NOMO-1 treated with DMSO at 0.1 percent for 48 hours (cell line): ENCODE measurements around the gene EPC2.

Experiments used
- DNase-seq: peaks from one replicate; lab custom pipeline; 2025; ENCODE audit not compliant: unreplicated experiment; lab: John Stamatoyannopoulos, UW

EPC2 gene

GRCh38 chr2:148643998-148644882 lies at the start of gene EPC2:
TSS of gene EPC2 (plus strand) at chr2:148644751. CDS start at chr2:148645018, 267 bp downstream.
- peak; percentile 67 for DNase-seq

GRCh38 chr2:148596018-148596417 lies 48.5 kb upstream of the EPC2 start:
- no peak for DNase-seq

DNA sequence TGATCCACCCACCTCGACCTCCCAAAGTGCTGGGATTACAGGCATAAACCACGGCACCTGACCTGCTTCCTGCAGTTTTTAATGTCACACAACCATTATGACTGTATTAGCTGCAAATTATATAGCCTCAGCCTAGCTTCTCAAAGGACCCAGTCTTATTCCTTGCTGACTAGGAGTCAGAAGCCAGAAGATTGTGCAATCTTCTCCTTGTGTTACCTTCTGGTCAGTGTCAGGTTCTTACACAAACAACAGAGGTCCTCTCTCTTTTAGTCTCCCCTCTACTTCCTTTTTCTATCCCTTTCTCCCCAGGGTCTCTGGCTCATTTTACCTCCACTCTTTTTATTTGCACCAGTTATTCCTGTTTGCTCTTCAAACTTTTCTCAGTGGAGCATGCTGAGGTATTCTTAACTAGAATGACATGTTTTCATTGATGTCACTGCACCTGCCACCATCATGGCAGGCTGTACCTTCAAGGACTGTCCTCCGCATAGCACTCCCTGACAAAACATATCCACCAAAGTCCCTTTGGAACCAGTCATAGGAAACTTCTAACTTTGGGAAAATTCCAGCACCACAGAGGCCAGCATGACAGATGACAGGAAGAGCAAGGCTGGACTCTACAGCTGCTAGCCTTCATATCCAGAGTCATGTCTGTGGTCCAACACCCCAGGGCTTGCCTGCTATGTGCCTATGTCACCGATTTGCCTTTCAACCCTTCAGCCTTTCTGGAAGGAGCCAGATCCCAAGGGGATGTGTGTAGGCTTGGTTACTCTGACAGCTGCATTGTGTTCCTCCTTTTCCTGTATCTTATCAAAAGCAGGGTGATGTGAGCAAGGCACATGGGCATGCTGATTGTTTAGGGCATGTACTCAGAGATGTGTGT lies 45.2 kb upstream of the EPC2 start:
- no peak for DNase-seq

DNA sequence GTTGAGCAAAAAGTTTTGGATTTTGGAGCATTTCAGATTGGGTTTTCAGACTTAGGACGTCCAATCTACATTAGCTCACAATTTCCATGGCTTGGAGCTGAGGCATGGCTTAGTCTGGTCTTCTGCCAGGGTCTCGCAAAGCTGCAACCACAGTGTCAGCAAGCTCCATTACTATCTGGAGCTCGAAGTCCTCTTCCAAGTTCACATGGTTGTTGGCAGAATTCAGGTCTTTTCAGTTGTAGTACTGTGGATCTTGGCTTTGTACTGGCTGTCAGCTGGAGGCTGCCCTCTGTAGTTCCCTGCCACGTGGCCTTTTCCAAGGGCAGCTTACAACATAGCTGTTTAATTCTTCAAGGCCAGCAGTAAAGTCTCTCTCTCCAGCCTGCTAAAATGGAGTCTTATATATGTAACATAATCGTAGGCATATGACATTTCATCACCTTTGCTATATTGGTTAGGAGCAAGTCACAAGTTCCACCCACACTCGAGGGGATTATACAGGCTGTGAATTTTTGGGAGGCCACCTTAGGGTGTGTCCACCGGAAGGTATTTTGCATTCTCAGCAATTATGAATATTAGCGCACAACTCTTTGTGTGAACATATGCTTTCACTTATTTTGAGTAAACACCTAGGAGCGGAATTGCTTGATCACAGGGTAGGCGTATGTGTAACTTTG lies 41.5 kb upstream of the EPC2 start:
- no peak for DNase-seq

DNA sequence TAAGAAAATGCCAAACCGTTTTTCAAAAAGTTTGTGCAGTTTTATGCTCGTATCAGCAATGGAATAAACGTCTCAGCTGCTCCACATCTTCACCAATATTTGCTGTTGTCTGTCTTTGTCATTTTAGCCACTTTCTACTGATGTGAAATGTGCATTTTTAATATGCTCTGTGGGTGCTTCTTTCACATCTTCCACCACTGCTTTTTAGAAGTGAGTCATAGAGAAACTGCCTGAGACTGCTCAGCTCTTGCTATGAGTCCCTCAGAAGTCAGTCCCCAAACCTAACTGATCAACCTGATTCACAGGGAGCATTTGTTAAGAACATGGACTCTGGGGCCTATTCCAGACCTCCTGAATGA lies 41.0 kb upstream of the EPC2 start:
- no peak for DNase-seq

DNA sequence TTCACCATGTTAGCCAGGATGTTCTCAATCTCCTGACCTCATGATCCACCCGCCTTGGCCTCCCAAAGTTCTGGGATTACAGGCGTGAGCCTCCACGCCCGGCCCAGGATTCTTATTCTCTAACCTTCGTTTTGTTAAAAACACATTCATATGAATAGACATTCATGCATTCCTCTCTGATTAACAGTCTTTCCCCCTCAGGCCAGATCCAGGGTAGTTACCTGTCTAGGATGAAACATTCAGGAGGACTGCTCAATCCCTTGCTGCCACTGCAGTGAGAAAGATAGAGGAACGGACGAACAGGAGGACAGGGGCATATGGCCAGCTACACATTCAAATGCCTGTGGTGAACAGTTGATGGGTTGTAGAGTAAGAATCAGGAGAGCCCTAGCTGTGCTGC lies 39.6 kb upstream of the EPC2 start:
- DNase-seq, result no peak

- no peak for DNase-seq
Measured at GRCh38 chr2:148607566-148607965, 37.0 kb upstream of the EPC2 start.

DNA sequence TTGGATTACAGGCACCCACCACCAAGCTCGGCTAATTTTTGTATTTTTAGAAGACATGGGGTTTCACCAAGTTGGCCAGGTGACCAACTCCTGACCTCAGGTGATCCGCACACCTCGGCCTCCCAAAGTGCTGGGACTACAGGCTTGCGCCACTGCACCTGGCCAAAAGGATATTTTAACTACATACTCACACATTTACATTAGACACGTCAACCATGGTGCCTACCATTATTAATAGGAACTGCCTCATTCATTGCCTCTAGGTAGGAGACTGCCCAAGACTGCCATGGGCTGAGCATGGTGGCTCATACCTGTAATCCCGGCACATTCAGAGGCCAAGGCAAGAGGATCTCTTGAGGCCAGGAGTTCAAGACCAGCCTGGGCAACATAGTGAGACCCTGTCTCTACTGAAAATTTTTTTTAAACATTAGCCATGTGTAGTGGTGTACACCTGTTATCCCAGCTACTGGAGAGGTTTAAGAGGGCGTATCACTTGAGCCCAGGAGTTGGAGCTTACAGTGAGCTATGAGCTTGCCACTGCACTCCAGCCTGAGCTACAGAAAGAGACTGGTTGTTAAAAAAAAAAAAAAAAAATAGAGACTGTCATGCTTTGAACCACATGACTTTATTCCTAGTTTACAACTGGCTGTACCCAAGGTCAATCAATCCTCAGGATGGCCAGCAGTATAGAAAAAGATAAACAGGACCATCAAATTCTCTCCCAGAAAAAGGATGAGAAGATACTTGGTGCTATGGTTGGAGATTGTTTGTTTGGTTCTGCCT lies 31.1 kb upstream of the EPC2 start:
- no peak for DNase-seq

DNA sequence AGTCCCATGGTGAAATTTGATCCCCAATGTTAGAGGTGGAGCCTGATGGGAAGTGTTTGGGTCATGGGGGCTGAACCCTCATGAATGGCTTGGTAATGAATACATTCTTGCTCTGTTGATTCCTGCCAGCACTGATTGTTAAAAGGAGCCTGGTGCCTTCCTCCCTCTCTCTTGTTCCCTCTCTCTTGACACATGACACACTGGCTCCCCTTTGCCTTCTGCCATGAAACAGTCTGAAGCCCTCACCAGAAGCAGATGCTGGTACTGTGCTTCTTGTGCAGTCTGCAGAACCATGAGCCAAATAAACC lies 30.6 kb upstream of the EPC2 start:
- DNase-seq, result no peak

- peak; percentile 89 for DNase-seq
Measured at GRCh38 chr2:148614322-148615049, 30.1 kb upstream of the EPC2 start.

DNA sequence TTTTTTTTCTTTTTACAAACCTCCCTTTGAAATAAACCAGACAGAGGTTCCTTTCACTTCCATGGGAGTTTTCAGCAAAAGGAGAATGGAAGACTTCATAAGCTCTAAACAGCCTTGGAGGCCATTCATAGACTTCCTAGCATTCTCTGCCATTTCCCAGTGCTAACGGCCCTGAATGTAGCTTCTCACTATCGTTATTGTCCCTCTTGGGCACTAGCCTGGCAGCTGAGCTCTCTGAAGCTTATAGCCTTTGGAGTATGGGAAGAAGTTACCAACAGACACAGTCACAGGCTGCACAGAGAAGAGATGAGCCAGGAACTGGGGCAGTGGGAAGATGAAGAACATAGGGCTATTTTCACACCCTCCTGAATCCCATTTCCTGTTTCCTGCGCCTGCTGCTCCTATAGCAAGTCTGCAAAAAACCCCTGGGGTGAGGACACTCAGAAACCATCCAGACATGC lies 29.1 kb upstream of the EPC2 start:
- no peak for DNase-seq

DNA sequence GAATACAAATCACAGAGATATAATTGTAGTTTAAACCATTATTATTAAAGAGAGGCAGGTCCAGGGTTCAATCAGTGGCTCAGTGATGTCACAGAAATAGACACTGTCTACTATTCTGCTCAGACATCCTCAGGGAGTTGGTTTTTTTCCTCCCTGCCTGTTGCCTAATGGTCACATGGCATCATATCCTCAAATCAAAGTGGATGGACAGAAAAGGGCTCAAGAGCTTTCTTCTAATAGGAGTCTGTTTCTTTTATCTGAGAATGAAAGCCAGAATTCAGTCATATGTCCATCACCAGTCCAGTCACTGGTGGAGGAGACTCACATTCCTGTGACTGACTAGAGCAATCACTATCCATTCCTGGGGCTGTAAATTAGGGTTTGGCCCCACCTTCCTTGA lies 27.9 kb upstream of the EPC2 start:
- DNase-seq, result no peak

- DNase-seq, result no peak
Measured at GRCh38 chr2:148617219-148617618, 27.3 kb upstream of the EPC2 start.

- DNase-seq, result no peak
Measured at GRCh38 chr2:148619560-148620195, 24.9 kb upstream of the EPC2 start.

DNA sequence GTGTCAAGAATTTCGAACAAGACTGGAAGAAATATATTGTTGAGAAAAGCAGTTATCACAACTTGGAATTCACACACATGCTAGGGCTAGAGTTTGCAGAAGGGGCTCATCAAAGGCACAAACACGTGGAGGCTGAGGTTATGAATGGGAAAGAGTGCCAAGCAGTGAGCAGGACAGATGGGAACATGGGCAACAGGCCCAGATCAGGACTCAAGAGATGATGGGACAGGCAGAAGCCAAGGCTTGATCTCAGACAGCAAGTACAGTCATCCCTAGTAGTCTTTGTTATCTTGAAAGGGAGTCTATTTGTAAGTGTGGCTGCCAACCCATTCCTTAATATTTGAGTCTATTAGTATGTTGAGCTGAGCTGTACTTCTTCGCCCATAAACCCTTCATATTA lies 22.2 kb upstream of the EPC2 start:
- DNase-seq, result no peak

DNA sequence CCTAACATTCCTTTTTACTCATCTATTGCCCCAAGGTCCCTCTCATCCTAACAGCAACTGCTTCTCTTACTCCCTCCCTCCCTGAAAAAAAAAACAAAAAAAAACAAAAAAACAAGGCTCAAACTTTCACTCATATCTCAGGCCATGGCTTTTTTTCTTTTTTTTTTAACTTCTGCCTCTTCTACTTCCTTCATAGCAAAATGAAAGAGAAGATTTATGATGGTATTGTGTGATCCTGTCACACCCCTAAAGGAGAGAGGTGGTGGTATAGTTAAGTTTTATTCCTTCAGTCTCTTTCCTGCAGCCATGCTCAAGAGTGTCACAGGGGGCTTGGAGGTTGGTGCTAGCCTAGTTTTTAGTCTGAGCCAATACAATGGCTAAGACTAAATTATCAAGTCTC lies 21.5 kb upstream of the EPC2 start:
- peak; percentile 24 for DNase-seq

DNA sequence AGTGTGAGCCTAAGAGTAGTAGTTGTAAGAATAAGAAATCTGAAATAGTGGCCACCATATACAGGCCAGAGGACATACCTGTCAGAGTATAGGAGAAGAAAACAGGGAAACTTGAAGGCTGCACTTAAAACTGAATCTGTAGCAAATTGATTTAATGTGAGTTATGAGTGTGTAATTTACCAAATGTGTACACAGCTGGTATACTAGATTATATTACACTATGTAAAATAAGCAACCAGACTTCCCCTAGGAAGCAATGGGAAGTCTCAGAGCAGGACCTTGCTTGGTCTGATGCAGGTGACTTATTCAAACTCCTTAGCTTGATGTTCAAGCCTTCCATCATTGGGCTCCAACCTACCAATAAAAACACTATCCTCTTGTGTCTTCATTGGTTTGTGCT lies 17.3 kb upstream of the EPC2 start:
- no peak for DNase-seq

DNA sequence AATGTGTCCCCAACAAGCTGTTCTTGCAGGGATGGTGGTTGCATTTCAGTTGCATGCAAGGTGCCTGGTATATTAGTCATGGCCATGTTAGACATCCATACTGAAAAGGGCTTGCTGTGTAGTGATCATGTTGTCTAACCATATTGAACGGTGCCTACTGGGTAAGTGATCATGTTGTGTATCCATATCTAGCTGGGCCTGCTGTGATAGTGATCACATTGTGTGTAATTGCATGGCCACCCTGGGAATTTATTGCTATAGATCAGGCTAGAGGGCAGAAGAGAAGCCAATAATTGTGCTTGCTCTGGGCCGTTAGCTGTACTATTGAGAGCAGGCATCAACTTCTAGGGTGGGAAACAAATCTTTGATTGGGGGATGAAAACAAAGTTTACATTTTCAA lies 9.8 kb upstream of the EPC2 start:
- DNase-seq, result no peak

DNA sequence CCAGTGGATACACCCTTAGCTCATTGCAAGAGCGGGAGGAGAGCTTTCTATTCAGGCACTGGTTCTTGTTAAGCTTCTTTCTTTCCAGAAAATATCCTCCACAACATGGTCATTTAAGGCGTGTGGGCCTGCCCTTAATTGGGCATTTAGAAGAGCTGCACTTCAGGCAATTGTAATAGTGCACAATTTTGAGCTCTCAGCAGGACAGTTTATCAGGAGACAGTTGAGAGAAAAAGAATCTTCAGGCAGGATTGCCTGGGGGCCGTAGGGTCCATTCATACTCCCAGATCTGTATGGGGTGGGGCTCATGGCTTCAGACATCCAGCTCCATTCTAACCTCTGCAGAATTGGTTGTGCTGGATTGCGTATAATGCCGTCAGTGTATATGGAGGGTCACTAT lies 6.0 kb upstream of the EPC2 start:
- no peak for DNase-seq

GRCh38 chr2:148640767-148641166 lies 3.8 kb upstream of the EPC2 start:
- no peak for DNase-seq
